Esophagus squamous epithelium (tissue), 5 donors: ENCODE measurements around the gene REPIN1. TPM values are rescaled to one million over a fixed set of nuclear protein-coding genes. Genes with fewer than 3 reads are reported as not detected.

Experiments used
- DNase-seq: peaks from one replicate; lab custom pipeline; 2025; lab: John Stamatoyannopoulos, UW
- H3K27ac ChIP-seq, 4 donors: fragments of 200-600 bp; sonication (generic); one replicate each; pipeline ENCODE4 v1.5.1; 2016 to 2019; ENCODE audit warnings: mild to moderate bottlenecking in 1 of 4
- H3K27me3 ChIP-seq, 4 donors: fragments of 200-600 bp; sonication (generic); 1 replicate in 3 of 4; 2 replicates in 1 of 4; pipeline versions ENCODE4 v1.5.1 to v1.6.0; 2017 to 2021; ENCODE audit warnings: antibody characterized with exemption in 1 of 4
- H3K36me3 ChIP-seq, 3 donors: fragments of 200-600 bp; sonication (generic); one replicate each; pipeline ENCODE4 v1.5.1; 2016 to 2019
- H3K4me1 ChIP-seq, 3 donors: fragments of 200-600 bp; sonication (generic); one replicate each; pipeline ENCODE4 v1.5.1; 2017 to 2019
- H3K4me3 ChIP-seq, 4 donors: fragments of 200-600 bp; sonication (generic); 1 replicate in 3 of 4; 2 replicates in 1 of 4; pipeline ENCODE4 v1.5.1; 2016 to 2019; ENCODE audit warnings: mild to moderate bottlenecking in 2 of 4, moderate library complexity in 1 of 4
- H3K9me3 ChIP-seq, 3 donors: fragments of 200-600 bp; sonication (generic); one replicate each; pipeline ENCODE4 v1.5.1; 2016 to 2019
- POLR2A ChIP-seq, 4 donors: fragments of 450-650 bp; IDR thresholded peaks; one replicate each; pipeline ENCODE4 v1.6.1; 2017; ENCODE audit warnings: antibody characterized with exemption in 4 of 4, mild to moderate bottlenecking in 4 of 4, moderate library complexity in 3 of 4
- WGBS, 2 donors: methylation state at CpG; one replicate each; pipeline ENCODE4 v1.1.5; 2018; 5-methylcytosine and 5-hydroxymethylcytosine counted together
- intact Hi-C: fragments of 100-400 bp; cut with DNase I; formaldehyde crosslinking; loops from one replicate; pipeline ENCODE4 v1.15.0; 2022
- total RNA-seq, 4 donors: library from RNA; depleted of rRNA; stranded (reverse); fragments of >200 nt; gene quantifications; one replicate each; pipeline ENCODE4 v1.1.0, GENCODE V29; 2016
- TF ChIP-seq, protein P1 (sequence below), 6 experiments: fragments of 450-650 bp in 4 of 6; fragments of 200-600 bp in 2 of 6; sonication (generic) in 2 of 6; IDR thresholded peaks; one replicate each; pipeline ENCODE4 v1.5.1; 2016 to 2019; ENCODE audit warnings: antibody characterized with exemption in 6 of 6, mild to moderate bottlenecking in 4 of 6, moderate library complexity in 4 of 6
- donor health status: DM: yes; HTN: yes; CAD: no.

REPIN1 gene
- total RNA-seq, 4 donors from 2014 or later: 42.8 to 75.7 (median 63.2) TPM

GRCh38 chr7:150323682-150324372 lies 44.8 kb upstream of the REPIN1 start:
- H3K36me3 ChIP-seq: peaks cover 0 to 32% (median 4%) of the 10 kb centered on the region in 3 donors
- peak overlapping the region; percentile 79 to 98 (median 95) for H3K27ac ChIP-seq
- WGBS, 2 donors: 14 to 24% methylated on average over 13 to 16 of the region's 16 CpGs
- TF ChIP-seq, protein P1, sequence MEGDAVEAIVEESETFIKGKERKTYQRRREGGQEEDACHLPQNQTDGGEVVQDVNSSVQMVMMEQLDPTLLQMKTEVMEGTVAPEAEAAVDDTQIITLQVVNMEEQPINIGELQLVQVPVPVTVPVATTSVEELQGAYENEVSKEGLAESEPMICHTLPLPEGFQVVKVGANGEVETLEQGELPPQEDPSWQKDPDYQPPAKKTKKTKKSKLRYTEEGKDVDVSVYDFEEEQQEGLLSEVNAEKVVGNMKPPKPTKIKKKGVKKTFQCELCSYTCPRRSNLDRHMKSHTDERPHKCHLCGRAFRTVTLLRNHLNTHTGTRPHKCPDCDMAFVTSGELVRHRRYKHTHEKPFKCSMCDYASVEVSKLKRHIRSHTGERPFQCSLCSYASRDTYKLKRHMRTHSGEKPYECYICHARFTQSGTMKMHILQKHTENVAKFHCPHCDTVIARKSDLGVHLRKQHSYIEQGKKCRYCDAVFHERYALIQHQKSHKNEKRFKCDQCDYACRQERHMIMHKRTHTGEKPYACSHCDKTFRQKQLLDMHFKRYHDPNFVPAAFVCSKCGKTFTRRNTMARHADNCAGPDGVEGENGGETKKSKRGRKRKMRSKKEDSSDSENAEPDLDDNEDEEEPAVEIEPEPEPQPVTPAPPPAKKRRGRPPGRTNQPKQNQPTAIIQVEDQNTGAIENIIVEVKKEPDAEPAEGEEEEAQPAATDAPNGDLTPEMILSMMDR (IDR thresholded peaks at IDR 0.05): peak in 1 of 6 experiments; percentile 0
- TF ChIP-seq POLR2A (IDR thresholded peaks at IDR 0.05): no peak
- H3K4me1 ChIP-seq: peaks cover 17 to 71% (median 24%) of the 10 kb centered on the region in 3 donors
- no peak for DNase-seq
- H3K4me3 ChIP-seq: peak overlapping the region; percentile 65 to 88 (median 79)
- peaks cover 0 to 7% (median 0%) of the 10 kb centered on the region in 4 donors for H3K27me3 ChIP-seq
- H3K9me3 ChIP-seq: no peaks in the 10 kb centered on the region
- intact Hi-C loops: no loop called here

- Histone ChIP-seq H3K36me3 (peaks cover 0 to 39% (median 4%) of the 10 kb centered on the region in 3 donors), H3K4me1 (peaks cover 17 to 67% (median 24%) of the 10 kb centered on the region in 3 donors), H3K9me3 (no peaks in the 10 kb centered on the region), H3K4me3 (peak overlapping the region; percentile 65 to 88 (median 79)), H3K27me3 (peaks cover 0 to 7% (median 0%) of the 10 kb centered on the region in 4 donors), H3K27ac (peak overlapping the region; percentile 79 to 98 (median 95))
- intact Hi-C loops: no loop called here
- no peak for DNase-seq
- TF ChIP-seq POLR2A (IDR thresholded peaks at IDR 0.05): no peak
- TF ChIP-seq, protein P1 (IDR thresholded peaks at IDR 0.05): no peak
- 36 to 46% methylated on average over 10 to 12 of the region's 12 CpGs for WGBS, 2 donors
These were observed 44.2 kb upstream of the REPIN1 start for GRCh38 chr7:150324373-150324961.

GRCh38 chr7:150325110-150325611 lies 43.5 kb upstream of the REPIN1 start:
- no peak for DNase-seq
- Histone ChIP-seq H3K27ac (peak overlapping the region; percentile 39 to 96 (median 86)), H3K4me1 (peaks cover 17 to 67% (median 23%) of the 10 kb centered on the region in 3 donors), H3K27me3 (peaks cover 0 to 7% (median 0%) of the 10 kb centered on the region in 4 donors), H3K9me3 (no peaks in the 10 kb centered on the region), H3K36me3 (peaks cover 0 to 45% (median 4%) of the 10 kb centered on the region in 3 donors), H3K4me3 (no peak overlapping the region)
- TF ChIP-seq POLR2A (IDR thresholded peaks at IDR 0.05): no peak
- TF ChIP-seq, protein P1 (IDR thresholded peaks at IDR 0.05): no peak
- 76 to 97% methylated on average over 8 to 10 of the region's 10 CpGs for WGBS, 2 donors
- intact Hi-C loops: no loop called here

- 89 to 100% methylated on average over 2 to 6 of the region's 6 CpGs for WGBS, 2 donors
- no peak for TF ChIP-seq POLR2A (IDR thresholded peaks at IDR 0.05)
- TF ChIP-seq, protein P1 (IDR thresholded peaks at IDR 0.05): no peak
- intact Hi-C loops: no loop called here
- no peak overlapping the region for H3K27ac ChIP-seq
- DNase-seq: no peak
- peaks cover 0 to 7% (median 0%) of the 10 kb centered on the region in 4 donors for H3K27me3 ChIP-seq
- no peaks in the 10 kb centered on the region for H3K9me3 ChIP-seq
- no peak overlapping the region for H3K4me3 ChIP-seq
- H3K4me1 ChIP-seq: peaks cover 17 to 61% (median 19%) of the 10 kb centered on the region in 3 donors
- peaks cover 0 to 53% (median 4%) of the 10 kb centered on the region in 3 donors for H3K36me3 ChIP-seq
These were observed 42.7 kb upstream of the REPIN1 start for GRCh38 chr7:150325901-150326300.
